T1000 (cell line): ENCODE results near the gene F8.

Experiments
- DNase-seq: peaks from one replicate; lab custom pipeline; 2025; ENCODE audit warnings: mixed read lengths; lab: John Stamatoyannopoulos, UW

F8 gene

GRCh38 chrX:155022585-155022984 lies at the start of gene F8:
Gene F8 (minus strand): TSS chrX:155022723. CDS start chrX:155022552, 171 bp downstream.
- no peak for DNase-seq

GRCh38 chrX:155071694-155072280 lies 49.3 kb upstream of the F8 start:
- no peak for DNase-seq

- DNase-seq = peak; percentile 61
Measured at GRCh38 chrX:155070975-155071693, 48.6 kb upstream of the F8 start, which contains the start of the genes BRCC3, CMC4 and MTCP1. Gene BRCC3 (plus strand): TSS chrX:155071508. CDS start chrX:155071528, 20 bp downstream. Gene CMC4 (minus strand): TSS chrX:155071136. CDS start chrX:155064023, 7,113 bp downstream. Gene MTCP1 (minus strand): TSS chrX:155071136. CDS start chrX:155066010, 5,126 bp downstream.

GRCh38 chrX:155070663-155070974 lies 48.1 kb upstream of the F8 start:
- no peak for DNase-seq

GRCh38 chrX:155070038-155070437 lies 47.5 kb upstream of the F8 start:
- DNase-seq = no peak

GRCh38 chrX:155069414-155069813 lies 46.9 kb upstream of the F8 start:
- no peak for DNase-seq

GRCh38 chrX:155068165-155068564 lies 45.6 kb upstream of the F8 start:
- peak; percentile 2 for DNase-seq

- no peak for DNase-seq
Measured at GRCh38 chrX:155065035-155065734, 42.7 kb upstream of the F8 start.

- DNase-seq = no peak
Measured at GRCh38 chrX:155061760-155062159, 39.2 kb upstream of the F8 start.

GRCh38 chrX:155056877-155057792 lies 34.6 kb upstream of the F8 start:
- no peak for DNase-seq

- DNase-seq = no peak
Measured at GRCh38 chrX:155056471-155056870, 33.9 kb upstream of the F8 start.

- DNase-seq = no peak
Measured at GRCh38 chrX:155055494-155055893, 33.0 kb upstream of the F8 start.

- DNase-seq = no peak
Measured at GRCh38 chrX:155054255-155054654, 31.7 kb upstream of the F8 start.

- DNase-seq = no peak
Measured at GRCh38 chrX:155053656-155054055, 31.1 kb upstream of the F8 start.

- no peak for DNase-seq
Measured at GRCh38 chrX:155052738-155053498, 30.4 kb upstream of the F8 start.

GRCh38 chrX:155048977-155049619 lies 26.6 kb upstream of the F8 start:
- no peak for DNase-seq

GRCh38 chrX:155046811-155047528 lies 24.4 kb upstream of the F8 start:
- no peak for DNase-seq

- DNase-seq = no peak
Measured at GRCh38 chrX:155046129-155046810, 23.7 kb upstream of the F8 start.

GRCh38 chrX:155035688-155036087 lies 13.2 kb upstream of the F8 start:
- DNase-seq = no peak
